Liver (tissue), 3 donors: ENCODE measurements around the gene SMIM21.

Experiments
- FOXA2 ChIP-seq: IDR thresholded peaks from 2 replicates; pipeline ENCODE4 v1.6.1; 2016; ENCODE audit warnings: antibody characterized with exemption
- GABPA ChIP-seq, 2 donors: IDR thresholded peaks in 1 of 2; conservative IDR thresholded peaks in 1 of 2; 2 replicates each; pipeline ENCODE4 v1.6.1; 2016; ENCODE audit warnings: antibody characterized with exemption in 2 of 2, mild to moderate bottlenecking in 1 of 2, moderate library complexity in 1 of 2
- HNF4G ChIP-seq: IDR thresholded peaks from 2 replicates; pipeline ENCODE4 v1.6.1; 2016; ENCODE audit warnings: antibody characterized with exemption
- JUND ChIP-seq, 2 donors: IDR thresholded peaks; 2 replicates each; pipeline ENCODE4 v1.6.1; 2016; ENCODE audit warnings: antibody characterized with exemption in 2 of 2
- NR2F2 ChIP-seq: IDR thresholded peaks from 2 replicates; pipeline ENCODE4 v1.6.1; 2016; ENCODE audit warnings: antibody characterized with exemption
- RAD21 ChIP-seq, 2 donors: IDR thresholded peaks; 2 replicates each; pipeline ENCODE4 v1.6.1; 2016; ENCODE audit warnings: antibody characterized with exemption in 2 of 2, mild to moderate bottlenecking in 2 of 2
- TAF1 ChIP-seq: conservative IDR thresholded peaks from 2 replicates; pipeline ENCODE4 v1.6.1; 2016; ENCODE audit warnings: antibody characterized with exemption, mild to moderate bottlenecking
- YY1 ChIP-seq: IDR thresholded peaks from 2 replicates; pipeline ENCODE4 v1.6.1; 2016; ENCODE audit warnings: antibody characterized with exemption, mild to moderate bottlenecking
- TF ChIP-seq, protein P1 (sequence below): IDR thresholded peaks from 2 replicates; pipeline ENCODE4 v1.6.1; 2016; ENCODE audit warnings: antibody characterized with exemption
- TF ChIP-seq, protein P2 (sequence below): fragments of 150-350 bp; IDR thresholded peaks from 2 replicates; pipeline ENCODE4 v1.5.1; 2017; ENCODE audit warnings: improper control_type of control experiment, low read depth, low read length; ENCODE audit not compliant: missing input control
- TF ChIP-seq, protein P3 (sequence below): IDR thresholded peaks from 2 replicates; pipeline ENCODE4 v1.6.1; 2016; ENCODE audit warnings: antibody characterized with exemption
- TF ChIP-seq, protein P4 (sequence below): IDR thresholded peaks from 2 replicates; pipeline ENCODE4 v1.6.1; 2016; ENCODE audit warnings: antibody characterized with exemption, mild to moderate bottlenecking
- donor health status: healthy.
- donor health status: healthy.

DNA sequence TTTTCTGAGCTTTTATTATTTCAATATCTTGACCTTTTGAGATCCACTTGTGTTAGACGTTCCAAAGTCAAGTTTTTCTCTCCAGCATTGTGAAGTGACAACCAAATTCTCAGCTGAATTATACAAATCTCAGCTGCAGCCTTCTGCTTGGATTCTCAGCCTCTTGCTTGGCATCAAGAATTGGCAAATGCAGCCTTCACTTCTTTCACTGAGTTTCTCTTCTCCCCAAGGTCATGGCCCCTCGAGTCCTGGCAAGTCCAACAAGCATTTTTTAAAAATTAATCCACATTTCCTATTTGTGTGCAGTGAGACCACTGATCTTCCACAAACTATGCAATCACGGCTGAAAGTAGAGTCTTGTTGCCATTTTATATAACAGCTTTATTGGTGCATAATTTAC lies 23.4 kb upstream of the SMIM21 start:
- TF ChIP-seq, protein P1, sequence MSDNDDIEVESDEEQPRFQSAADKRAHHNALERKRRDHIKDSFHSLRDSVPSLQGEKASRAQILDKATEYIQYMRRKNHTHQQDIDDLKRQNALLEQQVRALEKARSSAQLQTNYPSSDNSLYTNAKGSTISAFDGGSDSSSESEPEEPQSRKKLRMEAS: no peak
- TF ChIP-seq RAD21 (IDR thresholded peaks at IDR 0.05) (no peak), YY1 (no peak), JUND (IDR thresholded peaks at IDR 0.05) (no peak), GABPA (IDR thresholded peaks at IDR 0.05 in 1 of 2, conservative IDR thresholded peaks at IDR 0.05 in 1 of 2) (no peak), HNF4G (no peak), TAF1 (no peak), NR2F2 (no peak), FOXA2 (no peak)
- TF ChIP-seq, protein P2, sequence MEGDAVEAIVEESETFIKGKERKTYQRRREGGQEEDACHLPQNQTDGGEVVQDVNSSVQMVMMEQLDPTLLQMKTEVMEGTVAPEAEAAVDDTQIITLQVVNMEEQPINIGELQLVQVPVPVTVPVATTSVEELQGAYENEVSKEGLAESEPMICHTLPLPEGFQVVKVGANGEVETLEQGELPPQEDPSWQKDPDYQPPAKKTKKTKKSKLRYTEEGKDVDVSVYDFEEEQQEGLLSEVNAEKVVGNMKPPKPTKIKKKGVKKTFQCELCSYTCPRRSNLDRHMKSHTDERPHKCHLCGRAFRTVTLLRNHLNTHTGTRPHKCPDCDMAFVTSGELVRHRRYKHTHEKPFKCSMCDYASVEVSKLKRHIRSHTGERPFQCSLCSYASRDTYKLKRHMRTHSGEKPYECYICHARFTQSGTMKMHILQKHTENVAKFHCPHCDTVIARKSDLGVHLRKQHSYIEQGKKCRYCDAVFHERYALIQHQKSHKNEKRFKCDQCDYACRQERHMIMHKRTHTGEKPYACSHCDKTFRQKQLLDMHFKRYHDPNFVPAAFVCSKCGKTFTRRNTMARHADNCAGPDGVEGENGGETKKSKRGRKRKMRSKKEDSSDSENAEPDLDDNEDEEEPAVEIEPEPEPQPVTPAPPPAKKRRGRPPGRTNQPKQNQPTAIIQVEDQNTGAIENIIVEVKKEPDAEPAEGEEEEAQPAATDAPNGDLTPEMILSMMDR: no peak
- TF ChIP-seq, protein P3, sequence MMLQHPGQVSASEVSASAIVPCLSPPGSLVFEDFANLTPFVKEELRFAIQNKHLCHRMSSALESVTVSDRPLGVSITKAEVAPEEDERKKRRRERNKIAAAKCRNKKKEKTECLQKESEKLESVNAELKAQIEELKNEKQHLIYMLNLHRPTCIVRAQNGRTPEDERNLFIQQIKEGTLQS: no peak
- TF ChIP-seq, protein P4, sequence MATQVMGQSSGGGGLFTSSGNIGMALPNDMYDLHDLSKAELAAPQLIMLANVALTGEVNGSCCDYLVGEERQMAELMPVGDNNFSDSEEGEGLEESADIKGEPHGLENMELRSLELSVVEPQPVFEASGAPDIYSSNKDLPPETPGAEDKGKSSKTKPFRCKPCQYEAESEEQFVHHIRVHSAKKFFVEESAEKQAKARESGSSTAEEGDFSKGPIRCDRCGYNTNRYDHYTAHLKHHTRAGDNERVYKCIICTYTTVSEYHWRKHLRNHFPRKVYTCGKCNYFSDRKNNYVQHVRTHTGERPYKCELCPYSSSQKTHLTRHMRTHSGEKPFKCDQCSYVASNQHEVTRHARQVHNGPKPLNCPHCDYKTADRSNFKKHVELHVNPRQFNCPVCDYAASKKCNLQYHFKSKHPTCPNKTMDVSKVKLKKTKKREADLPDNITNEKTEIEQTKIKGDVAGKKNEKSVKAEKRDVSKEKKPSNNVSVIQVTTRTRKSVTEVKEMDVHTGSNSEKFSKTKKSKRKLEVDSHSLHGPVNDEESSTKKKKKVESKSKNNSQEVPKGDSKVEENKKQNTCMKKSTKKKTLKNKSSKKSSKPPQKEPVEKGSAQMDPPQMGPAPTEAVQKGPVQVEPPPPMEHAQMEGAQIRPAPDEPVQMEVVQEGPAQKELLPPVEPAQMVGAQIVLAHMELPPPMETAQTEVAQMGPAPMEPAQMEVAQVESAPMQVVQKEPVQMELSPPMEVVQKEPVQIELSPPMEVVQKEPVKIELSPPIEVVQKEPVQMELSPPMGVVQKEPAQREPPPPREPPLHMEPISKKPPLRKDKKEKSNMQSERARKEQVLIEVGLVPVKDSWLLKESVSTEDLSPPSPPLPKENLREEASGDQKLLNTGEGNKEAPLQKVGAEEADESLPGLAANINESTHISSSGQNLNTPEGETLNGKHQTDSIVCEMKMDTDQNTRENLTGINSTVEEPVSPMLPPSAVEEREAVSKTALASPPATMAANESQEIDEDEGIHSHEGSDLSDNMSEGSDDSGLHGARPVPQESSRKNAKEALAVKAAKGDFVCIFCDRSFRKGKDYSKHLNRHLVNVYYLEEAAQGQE: no peak
